HUES6 (cell line): ENCODE data around the gene MAPK1.
"Not testable (repeated sequence)": the region's sequence is repeated elsewhere in the genome, so short reads cannot be mapped to it uniquely, and the experiment has no call there.

Experiments
- H3K27ac ChIP-seq: 2 replicates; pipeline ENCODE4 v1.7.0; 2013; ENCODE audit warnings: low read depth, mild to moderate bottlenecking, low read length, inconsistent platforms
- H3K27me3 ChIP-seq: 2 replicates; pipeline ENCODE4 v1.6.1; 2013; ENCODE audit warnings: low read length; ENCODE audit not compliant: control insufficient read depth, insufficient read depth
- H3K36me3 ChIP-seq: 2 replicates; pipeline ENCODE4 v1.6.1; 2013; ENCODE audit warnings: low read length; ENCODE audit not compliant: control insufficient read depth, insufficient read depth
- H3K4me1 ChIP-seq: 2 replicates; pipeline ENCODE4 v1.6.1; 2013; ENCODE audit warnings: low read length; ENCODE audit not compliant: control insufficient read depth, insufficient read depth
- H3K4me3 ChIP-seq: 2 replicates; pipeline ENCODE4 v1.5.1; 2013; ENCODE audit warnings: low read depth, low read length
- H3K9ac ChIP-seq: one replicate; pipeline ENCODE4 v1.6.1; 2013; ENCODE audit warnings: mild to moderate bottlenecking, low read length
- H3K9me3 ChIP-seq: 2 replicates; pipeline ENCODE4 v1.6.1; 2013; ENCODE audit warnings: low read depth, low read length; ENCODE audit not compliant: control insufficient read depth, insufficient read depth

Gene MAPK1

DNA sequence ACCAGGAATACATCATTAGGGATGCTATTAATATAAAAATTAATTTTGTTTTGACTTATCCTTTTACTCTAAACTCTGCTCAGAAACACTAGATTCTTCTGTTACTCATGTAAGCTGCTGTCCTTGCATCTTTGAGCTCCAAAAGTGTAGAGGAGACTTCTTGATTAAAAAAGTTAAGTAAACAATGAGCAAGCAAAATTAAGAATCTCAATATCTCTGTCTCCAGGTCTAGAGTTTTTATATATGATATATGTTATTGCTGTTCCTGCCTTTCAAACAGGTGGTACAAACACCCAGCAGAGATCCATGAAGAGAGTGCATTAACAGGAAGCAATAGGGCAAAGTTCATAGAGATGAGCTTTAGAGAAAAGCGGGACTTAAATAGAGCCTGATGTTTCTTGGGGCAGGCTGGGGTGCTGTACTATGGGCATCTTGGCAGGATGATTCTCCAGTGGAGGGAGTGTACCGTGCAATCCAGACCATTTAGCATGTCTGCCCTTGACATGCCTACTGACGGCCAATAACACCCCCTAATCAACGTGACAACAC, 6.9 kb downstream of the MAPK1 start:
- H3K4me1 ChIP-seq: peaks cover 31% of the 10 kb centered on the region
- no peak overlapping the region for H3K27ac ChIP-seq
- no peaks in the 10 kb centered on the region for H3K36me3 ChIP-seq
- H3K4me3 ChIP-seq: no peak overlapping the region
- no peak overlapping the region for H3K9ac ChIP-seq
- H3K9me3 ChIP-seq: no peaks in the 10 kb centered on the region
- no peaks in the 10 kb centered on the region for H3K27me3 ChIP-seq

DNA sequence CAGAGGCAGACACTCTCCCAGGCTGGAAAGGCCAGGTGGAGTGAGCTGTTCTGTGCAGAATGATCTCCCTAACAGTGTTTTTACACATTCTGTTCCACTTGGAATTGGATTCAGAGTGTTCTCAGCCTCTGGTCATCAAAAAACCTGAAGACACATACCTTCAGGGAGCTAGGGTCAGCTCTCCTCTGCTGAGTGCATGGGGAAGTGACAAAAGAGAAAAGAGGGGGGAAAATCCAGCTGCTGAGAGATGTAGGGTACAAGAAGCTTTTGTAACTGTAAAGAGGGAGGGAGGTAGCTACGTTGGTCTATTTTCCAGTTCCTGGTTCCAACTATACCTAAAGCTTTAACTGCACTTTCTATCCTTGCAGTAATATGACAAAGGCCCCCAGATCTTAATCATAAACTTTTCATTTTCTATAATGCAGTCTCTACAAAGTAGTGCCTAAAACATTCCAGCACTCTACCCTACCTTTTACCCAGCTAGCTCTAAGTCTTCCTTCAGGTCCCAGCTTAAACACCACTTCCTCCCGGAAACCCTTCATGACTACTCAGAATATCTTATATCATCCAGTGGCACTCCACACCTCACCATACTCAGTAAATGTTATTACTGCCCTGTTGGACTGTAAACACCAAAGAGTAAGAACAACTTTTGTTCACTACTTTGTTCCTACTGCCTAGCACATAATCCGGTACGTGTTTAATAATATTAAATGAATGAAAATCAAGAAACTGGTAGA, 9.2 kb downstream of the MAPK1 start:
- Histone ChIP-seq H3K36me3 (no peaks in the 10 kb centered on the region), H3K9me3 (no peaks in the 10 kb centered on the region), H3K4me1 (peaks cover 19% of the 10 kb centered on the region), H3K4me3 (no peak overlapping the region), H3K9ac (no peak overlapping the region), H3K27ac (no peak overlapping the region), H3K27me3 (no peaks in the 10 kb centered on the region)

DNA sequence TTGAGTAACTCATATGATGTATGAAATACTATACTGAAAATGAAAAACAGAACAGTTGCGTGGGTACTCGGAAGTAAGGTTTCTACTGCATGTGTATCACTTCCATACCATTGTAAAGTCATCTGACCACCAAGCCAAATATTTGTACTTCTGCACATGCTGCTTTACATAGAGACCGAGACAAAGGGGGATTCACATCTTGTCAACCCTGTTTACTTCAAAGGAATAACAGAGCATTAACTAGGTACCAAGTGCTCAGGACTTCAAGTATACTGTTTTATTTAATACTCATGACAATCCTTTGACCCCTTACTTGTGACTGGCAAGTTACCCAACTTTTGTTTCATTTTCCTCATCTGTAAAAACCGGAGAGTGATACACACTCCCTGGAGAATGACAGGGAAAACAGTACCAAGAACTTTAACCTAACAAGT, 9.9 kb downstream of the MAPK1 start:
- H3K9me3 ChIP-seq: no peaks in the 10 kb centered on the region
- no peak overlapping the region for H3K4me3 ChIP-seq
- peaks cover 19% of the 10 kb centered on the region for H3K4me1 ChIP-seq
- H3K9ac ChIP-seq: no peak overlapping the region
- H3K27ac ChIP-seq: no peak overlapping the region
- no peaks in the 10 kb centered on the region for H3K27me3 ChIP-seq
- H3K36me3 ChIP-seq: peaks cover 3% of the 10 kb centered on the region; the same call in 1 of the 2 replicates

DNA sequence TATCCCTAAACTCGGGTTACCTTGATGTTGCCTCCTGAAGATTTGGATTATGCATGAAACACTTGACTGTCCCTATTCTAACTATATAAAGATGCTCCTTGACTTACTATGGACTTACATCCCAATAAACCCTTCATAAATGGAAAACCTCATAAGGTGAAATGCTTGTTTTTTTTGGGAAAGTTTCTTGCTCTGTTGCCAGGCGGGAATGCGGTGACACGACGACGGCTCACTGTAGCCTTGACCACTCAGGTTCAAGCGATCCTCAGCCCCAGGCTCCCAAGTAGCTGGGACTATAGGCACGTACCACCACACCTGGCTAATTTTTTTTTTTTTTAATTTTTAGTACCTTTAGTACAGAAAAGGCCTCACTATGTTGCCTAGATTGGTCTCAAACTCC, 10.6 kb downstream of the MAPK1 start:
- Histone ChIP-seq H3K27me3 (no peaks in the 10 kb centered on the region), H3K4me1 (peaks cover 16% of the 10 kb centered on the region), H3K9ac (no peak overlapping the region), H3K36me3 (peaks cover 5% of the 10 kb centered on the region; the same call in 1 of the 2 replicates), H3K27ac (no peak overlapping the region), H3K9me3 (no peaks in the 10 kb centered on the region), H3K4me3 (no peak overlapping the region)

DNA sequence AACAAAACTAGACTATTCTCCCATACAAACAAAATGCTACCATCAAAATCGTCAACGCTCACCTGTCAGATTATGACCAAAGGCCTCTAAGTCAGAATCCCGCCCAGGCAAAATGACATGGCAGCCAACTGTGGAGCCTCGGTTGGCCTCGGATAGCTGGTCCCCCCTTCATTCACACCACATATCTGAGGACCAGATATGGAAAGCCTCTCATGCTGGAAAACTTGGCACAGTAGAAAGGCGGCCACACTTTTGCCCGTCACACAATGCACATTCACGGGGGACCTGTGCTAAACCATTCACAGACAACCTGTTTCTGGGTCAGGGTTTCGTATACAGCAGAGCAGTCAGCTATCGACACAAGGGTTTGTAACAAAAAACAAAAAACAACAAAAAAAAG, 11.2 kb downstream of the MAPK1 start:
- Histone ChIP-seq H3K9ac (no peak overlapping the region), H3K36me3 (peaks cover 5% of the 10 kb centered on the region; the same call in 1 of the 2 replicates), H3K4me3 (no peak overlapping the region), H3K27me3 (no peaks in the 10 kb centered on the region), H3K27ac (no peak overlapping the region), H3K4me1 (peaks cover 9% of the 10 kb centered on the region), H3K9me3 (no peaks in the 10 kb centered on the region)

DNA sequence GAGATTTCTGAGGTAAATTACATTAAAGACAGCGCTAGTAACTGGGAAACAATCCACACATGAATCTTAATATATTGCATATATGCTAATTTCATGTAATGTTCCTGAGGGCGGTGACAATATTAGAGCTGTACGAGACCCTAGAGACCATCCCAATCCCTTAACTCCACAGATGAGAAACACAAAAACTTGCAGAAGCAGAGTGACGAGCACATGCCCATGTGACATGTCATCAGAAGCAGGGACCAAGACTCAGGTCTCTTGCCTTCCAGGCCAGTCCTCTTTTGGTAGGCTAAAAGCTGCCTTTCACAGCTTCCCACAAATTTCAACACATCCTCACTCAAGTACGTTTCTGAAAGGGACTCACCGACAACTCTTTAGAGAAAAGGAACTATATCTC, 11.8 kb downstream of the MAPK1 start:
- H3K9me3 ChIP-seq: no peaks in the 10 kb centered on the region
- no peak overlapping the region for H3K9ac ChIP-seq
- H3K27me3 ChIP-seq: no peaks in the 10 kb centered on the region
- H3K4me3 ChIP-seq: no peak overlapping the region
- peaks cover 5% of the 10 kb centered on the region; the same call in 1 of the 2 replicates for H3K4me1 ChIP-seq
- H3K36me3 ChIP-seq: peaks cover 5% of the 10 kb centered on the region; the same call in 1 of the 2 replicates
- H3K27ac ChIP-seq: no peak overlapping the region

DNA sequence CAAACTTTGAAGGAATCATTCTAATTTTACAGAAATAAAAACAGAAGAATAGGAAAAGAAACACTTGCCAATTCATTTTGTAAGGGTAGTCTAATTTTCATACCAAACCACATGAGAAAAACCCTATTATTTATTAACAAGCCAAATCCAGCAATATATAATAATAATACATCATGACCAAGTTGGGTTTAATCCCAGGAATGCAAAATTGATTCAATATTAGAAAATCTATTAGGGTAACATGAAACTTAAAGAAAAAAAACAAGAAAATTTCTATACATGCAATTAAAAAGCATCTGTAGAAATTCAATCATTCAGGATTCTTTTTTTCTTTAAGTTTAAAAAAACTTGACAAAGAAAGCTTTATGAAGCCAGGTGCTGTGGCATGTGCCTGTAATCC, 16.8 kb downstream of the MAPK1 start:
- H3K9me3 ChIP-seq: peaks cover 20% of the 10 kb centered on the region

DNA sequence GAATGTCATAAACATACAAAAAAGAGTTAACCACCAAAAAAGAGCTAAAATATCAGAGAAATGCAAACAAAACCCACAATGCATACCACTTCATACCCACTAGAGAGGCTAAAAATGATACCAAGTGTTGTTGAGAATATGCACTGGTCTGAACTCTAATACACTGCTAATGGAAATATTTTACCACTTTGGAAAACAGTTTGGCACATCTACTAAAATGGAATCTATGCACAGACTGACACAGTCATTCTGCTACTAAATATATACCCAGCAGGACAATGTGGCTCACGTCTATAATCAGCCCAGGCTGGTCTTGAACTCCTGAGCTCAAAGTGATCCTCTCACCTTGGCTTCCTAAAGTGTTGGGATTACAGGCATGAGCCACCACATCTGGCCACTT, 18.0 kb downstream of the MAPK1 start:
- no peaks in the 10 kb centered on the region for H3K27me3 ChIP-seq
- H3K4me1 ChIP-seq: no peaks in the 10 kb centered on the region
- H3K36me3 ChIP-seq: peaks cover 5% of the 10 kb centered on the region
- H3K27ac ChIP-seq: no peak overlapping the region
- H3K9ac ChIP-seq: no peak overlapping the region
- H3K4me3 ChIP-seq: no peak overlapping the region
- H3K9me3 ChIP-seq: peaks cover 20% of the 10 kb centered on the region

More for the DNA sequence above, 16.8 kb downstream of the MAPK1 start:
- Histone ChIP-seq H3K27ac (no peak overlapping the region), H3K9ac (no peak overlapping the region), H3K36me3 (peaks cover 5% of the 10 kb centered on the region), H3K4me3 (no peak overlapping the region), H3K4me1 (no peaks in the 10 kb centered on the region), H3K27me3 (no peaks in the 10 kb centered on the region)

DNA sequence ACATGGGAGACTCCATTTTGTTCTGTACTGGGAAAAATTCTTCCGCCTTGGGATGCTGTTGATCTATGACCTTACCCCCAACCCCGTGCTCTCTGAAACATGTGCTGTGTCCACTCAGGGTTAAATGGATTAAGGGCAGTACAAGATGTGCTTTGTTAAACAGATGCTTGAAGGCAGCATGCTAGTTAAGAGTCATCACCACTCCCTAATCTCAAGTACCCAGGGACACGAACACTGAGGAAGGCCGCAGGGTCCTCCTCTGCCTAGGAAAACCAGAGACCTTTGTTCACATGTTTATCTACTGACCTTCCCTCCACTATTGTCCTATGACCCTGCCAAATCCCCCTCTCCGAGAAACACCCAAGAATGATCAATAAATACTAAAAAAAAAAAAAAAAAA, 19.4 kb downstream of the MAPK1 start:
- H3K9me3 ChIP-seq: peaks cover 20% of the 10 kb centered on the region

DNA sequence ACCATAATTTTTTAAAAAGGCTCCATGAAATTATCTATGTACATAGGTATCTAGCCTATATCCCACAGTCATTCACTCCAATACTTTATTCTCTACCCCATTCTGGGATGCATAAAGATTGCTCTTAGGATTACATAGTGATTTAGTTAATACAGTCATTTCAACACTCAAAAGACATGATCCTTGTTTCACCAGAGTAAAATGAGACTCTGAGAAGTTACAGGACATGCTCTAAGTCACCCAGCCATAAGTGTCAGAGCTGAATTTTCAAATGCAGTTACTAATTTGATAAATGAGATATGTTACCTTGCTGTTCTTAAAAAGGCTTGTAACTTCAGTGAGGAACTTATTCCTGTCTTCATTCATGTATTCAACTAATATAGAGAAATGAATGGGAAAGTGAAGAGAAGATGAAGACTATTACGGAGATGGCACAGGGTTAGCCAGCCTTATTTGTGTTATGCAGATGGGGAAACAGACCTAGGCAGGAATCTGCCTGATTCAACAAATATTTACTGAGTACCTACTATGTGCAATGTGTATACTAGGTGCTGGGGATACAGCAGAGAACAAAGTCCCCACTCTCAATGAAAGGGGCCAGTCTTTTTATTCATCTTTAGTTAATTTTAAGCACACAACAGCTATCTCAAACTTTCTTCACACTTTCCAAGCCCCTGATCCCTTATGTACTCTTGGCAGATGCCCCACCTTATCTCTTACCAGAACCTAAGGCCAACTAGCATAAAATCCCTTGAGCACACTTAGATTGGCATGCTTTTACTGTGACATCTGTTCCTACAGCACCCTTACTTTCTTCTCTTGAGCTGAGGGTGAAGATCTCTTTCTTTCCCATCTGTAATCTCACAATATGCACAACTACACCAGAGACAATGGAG, 21.6 kb downstream of the MAPK1 start:
- H3K4me1 ChIP-seq: no peaks in the 10 kb centered on the region
- H3K4me3 ChIP-seq: no peak overlapping the region
- H3K9ac ChIP-seq: no peak overlapping the region
- no peak overlapping the region for H3K27ac ChIP-seq
- no peaks in the 10 kb centered on the region for H3K27me3 ChIP-seq
- H3K36me3 ChIP-seq: peaks cover 3% of the 10 kb centered on the region; the same call in 1 of the 2 replicates
- H3K9me3 ChIP-seq: peaks cover 20% of the 10 kb centered on the region

More for the DNA sequence above, 19.4 kb downstream of the MAPK1 start:
- not testable (repeated sequence) for H3K9ac ChIP-seq, H3K4me1 ChIP-seq, H3K27ac ChIP-seq, H3K4me3 ChIP-seq, H3K36me3 ChIP-seq, H3K27me3 ChIP-seq

DNA sequence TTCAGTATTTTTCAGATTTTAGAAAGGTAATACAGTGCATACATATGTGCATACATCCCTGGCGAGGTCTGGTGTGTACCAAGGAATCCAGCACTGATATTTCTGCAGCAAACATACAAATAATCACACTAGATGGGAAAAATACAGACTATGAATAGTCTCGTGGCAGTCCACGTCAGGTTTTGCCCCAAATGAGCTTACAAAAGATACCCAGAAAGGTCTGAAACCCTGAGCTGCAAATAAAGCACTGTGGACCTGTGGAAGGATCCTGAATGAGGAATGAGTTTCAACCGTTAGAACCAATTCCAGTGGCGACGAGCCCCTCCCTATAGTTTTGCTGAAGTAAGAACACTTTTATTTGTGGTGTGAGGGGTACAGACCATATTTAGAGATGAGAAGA, 24.5 kb downstream of the MAPK1 start:
- Histone ChIP-seq H3K9ac (no peak overlapping the region), H3K27ac (no peak overlapping the region), H3K27me3 (no peaks in the 10 kb centered on the region), H3K4me3 (no peak overlapping the region), H3K9me3 (peaks cover 11% of the 10 kb centered on the region; the same call in 1 of the 2 replicates), H3K36me3 (0 out of 2 replicates have a peak, but pooled peaks cover 3% of the 10 kb centered on the region), H3K4me1 (no peaks in the 10 kb centered on the region)
